OCI-LY3 (cell line): ENCODE data around the gene RNF217.

ENCODE experiments used
- H2AFZ ChIP-seq: fragments of 200-600, 300-600 bp; shearing (Covaris generic); 2 replicates; pipeline ENCODE4 v1.6.0; 2014; ENCODE audit warnings: antibody characterized with exemption, low read depth, low read length
- H3K27ac ChIP-seq: fragments of 200-600, 300-600 bp; sonication (generic); 2 replicates; pipeline ENCODE4 v1.5.1; 2014; ENCODE audit warnings: mild to moderate bottlenecking, low read length, moderate library complexity, mixed read lengths
- H3K27me3 ChIP-seq: fragments of 200-600, 300-600 bp; sonication (generic); 2 replicates; pipeline ENCODE4 v1.6.1; 2014; ENCODE audit warnings: low read depth, low read length, mixed read lengths
- H3K36me3 ChIP-seq: fragments of 200-600, 300-600 bp; sonication (generic); replicated peaks from 2 replicates; pipeline ENCODE3; 2014; ENCODE audit warnings: low read depth, low read length, mixed read lengths
- H3K4me1 ChIP-seq: fragments of 300-600, 200-600 bp; sonication (generic); 2 replicates; pipeline ENCODE4 v1.6.1; 2014; ENCODE audit warnings: low read length, mixed read lengths
- H3K4me2 ChIP-seq: fragments of 200-600, 300-600 bp; sonication (generic); 2 replicates; pipeline ENCODE4 v1.6.1; 2014; ENCODE audit warnings: low read length, mixed read lengths
- H3K4me3 ChIP-seq: fragments of 300-600, 200-600 bp; sonication (generic); 2 replicates; pipeline ENCODE4 v1.5.1; 2014; ENCODE audit warnings: antibody characterized with exemption, mild to moderate bottlenecking, low read length, moderate library complexity
- H3K79me2 ChIP-seq: fragments of 300-600, 200-600 bp; shearing (Covaris generic); 2 replicates; pipeline ENCODE4 v1.6.1; 2014; ENCODE audit warnings: mild to moderate bottlenecking, low read length, mixed read lengths
- H3K9ac ChIP-seq: fragments of 300-600, 200-600 bp; shearing (Covaris generic); 2 replicates; pipeline ENCODE4 v1.6.0; 2014; ENCODE audit warnings: mild to moderate bottlenecking, low read length, moderate library complexity
- H3K9me3 ChIP-seq: fragments of 200-600, 300-600 bp; shearing (Covaris generic); 2 replicates; pipeline ENCODE4 v1.6.1; 2014; ENCODE audit warnings: low read length, mixed read lengths; ENCODE audit not compliant: insufficient read depth
- H4K20me1 ChIP-seq: fragments of 200-600, 300-600 bp; sonication (generic); 2 replicates; pipeline ENCODE4 v1.6.1; 2016; ENCODE audit warnings: low read length, mixed read lengths; ENCODE audit not compliant: insufficient read depth
- CTCF ChIP-seq: fragments of 200-600, 300-600 bp; sonication (generic); IDR thresholded peaks from 2 replicates; pipeline ENCODE4 v1.5.1; 2014; ENCODE audit warnings: antibody characterized with exemption, low read length, low read depth
- EZH2phosphoT487 ChIP-seq: fragments of 200-600 bp; shearing (Covaris generic); IDR thresholded peaks from 2 replicates; pipeline ENCODE4 v1.6.1; 2018; ENCODE audit warnings: antibody characterized with exemption, mixed run types, low read depth

The RNF217 gene

GRCh38 chr6:125009578-125009977 is 47.3 kb downstream of the RNF217 start:
- no peaks in the 10 kb centered on the region for H4K20me1 ChIP-seq
- no peaks in the 10 kb centered on the region for H3K36me3 ChIP-seq
- H3K4me3 ChIP-seq, result no peak overlapping the region
- H3K79me2 ChIP-seq, result no peaks in the 10 kb centered on the region
- no peaks in the 10 kb centered on the region for H3K9me3 ChIP-seq
- no peaks in the 10 kb centered on the region for H3K27me3 ChIP-seq
- no peak overlapping the region for H3K27ac ChIP-seq
- H3K9ac ChIP-seq, result no peak overlapping the region
- no peak for TF ChIP-seq EZH2phosphoT487
- no peak for TF ChIP-seq CTCF
- H2AFZ ChIP-seq, result no peak overlapping the region
- no peaks in the 10 kb centered on the region for H3K4me1 ChIP-seq
- no peak overlapping the region for H3K4me2 ChIP-seq

- H3K9ac ChIP-seq, result no peak overlapping the region
- no peaks in the 10 kb centered on the region for H3K79me2 ChIP-seq
- no peaks in the 10 kb centered on the region for H3K9me3 ChIP-seq
- no peak overlapping the region for H3K4me3 ChIP-seq
- TF ChIP-seq EZH2phosphoT487 (no peak), CTCF (no peak)
- no peak overlapping the region for H2AFZ ChIP-seq
- no peaks in the 10 kb centered on the region for H3K4me1 ChIP-seq
- H4K20me1 ChIP-seq, result no peaks in the 10 kb centered on the region
- no peak overlapping the region for H3K4me2 ChIP-seq
- H3K27me3 ChIP-seq, result no peaks in the 10 kb centered on the region
- no peaks in the 10 kb centered on the region for H3K36me3 ChIP-seq
- no peak overlapping the region for H3K27ac ChIP-seq
These were observed 51.9 kb downstream of the RNF217 start for GRCh38 chr6:125013938-125014660.

- H3K9me3 ChIP-seq, result no peaks in the 10 kb centered on the region
- H3K4me1 ChIP-seq, result no peaks in the 10 kb centered on the region
- H3K27me3 ChIP-seq, result no peaks in the 10 kb centered on the region
- TF ChIP-seq CTCF (no peak), EZH2phosphoT487 (no peak)
- no peak overlapping the region for H3K27ac ChIP-seq
- H3K79me2 ChIP-seq, result no peaks in the 10 kb centered on the region
- H3K4me3 ChIP-seq, result no peak overlapping the region
- no peaks in the 10 kb centered on the region for H4K20me1 ChIP-seq
- no peak overlapping the region for H3K4me2 ChIP-seq
- H3K9ac ChIP-seq, result no peak overlapping the region
- no peak overlapping the region for H2AFZ ChIP-seq
- H3K36me3 ChIP-seq, result no peaks in the 10 kb centered on the region
These were observed 52.4 kb downstream of the RNF217 start for GRCh38 chr6:125014661-125014957.

- H3K4me3 ChIP-seq, result no peak overlapping the region
- no peaks in the 10 kb centered on the region for H3K27me3 ChIP-seq
- H3K36me3 ChIP-seq, result no peaks in the 10 kb centered on the region
- no peaks in the 10 kb centered on the region for H3K79me2 ChIP-seq
- no peak for TF ChIP-seq EZH2phosphoT487
- no peak for TF ChIP-seq CTCF
- no peak overlapping the region for H3K9ac ChIP-seq
- H3K4me1 ChIP-seq, result no peaks in the 10 kb centered on the region
- no peak overlapping the region for H3K27ac ChIP-seq
- H2AFZ ChIP-seq, result no peak overlapping the region
- no peaks in the 10 kb centered on the region for H4K20me1 ChIP-seq
- no peaks in the 10 kb centered on the region for H3K9me3 ChIP-seq
- no peak overlapping the region for H3K4me2 ChIP-seq
These were observed 52.9 kb downstream of the RNF217 start for GRCh38 chr6:125015152-125015551.
